Measurements from ENCODE around the gene ANKH. TPM values are rescaled to one million over a fixed set of nuclear protein-coding genes. Genes with fewer than 3 reads are reported as not detected.
A peak's percentile ranks its signal among the peaks of the same experiment; 100 is the strongest.

The ANKH gene
- total and polyA plus RNA-seq, 10 of the 15 experiments (the other 5 are each of a cell fraction or from before 2014, with no cell fraction given) = 2.1 to 43.9 (median 14.4) TPM

DNA sequence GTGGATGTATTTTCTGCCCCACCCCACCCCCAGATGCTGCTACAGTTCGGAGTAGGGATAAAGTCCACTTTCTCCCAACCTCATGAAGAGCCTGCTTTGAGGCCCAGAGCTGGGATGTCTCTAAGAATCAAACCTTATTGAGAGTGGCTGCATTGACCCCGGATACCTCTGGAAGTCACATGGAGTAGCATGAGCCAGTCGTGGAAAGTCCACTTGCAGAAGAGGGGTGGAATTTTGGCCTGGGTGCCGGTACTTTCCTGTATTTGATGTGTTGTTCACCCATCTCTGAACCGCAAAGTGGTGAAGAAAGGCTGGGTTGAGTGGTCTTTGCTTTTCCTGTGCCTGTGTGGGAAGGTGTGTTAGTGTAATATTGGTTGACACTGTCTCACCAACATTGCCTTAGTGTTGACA is 203.4 kb downstream of the ANKH start (continued):
- TF ChIP-seq, protein P1, sequence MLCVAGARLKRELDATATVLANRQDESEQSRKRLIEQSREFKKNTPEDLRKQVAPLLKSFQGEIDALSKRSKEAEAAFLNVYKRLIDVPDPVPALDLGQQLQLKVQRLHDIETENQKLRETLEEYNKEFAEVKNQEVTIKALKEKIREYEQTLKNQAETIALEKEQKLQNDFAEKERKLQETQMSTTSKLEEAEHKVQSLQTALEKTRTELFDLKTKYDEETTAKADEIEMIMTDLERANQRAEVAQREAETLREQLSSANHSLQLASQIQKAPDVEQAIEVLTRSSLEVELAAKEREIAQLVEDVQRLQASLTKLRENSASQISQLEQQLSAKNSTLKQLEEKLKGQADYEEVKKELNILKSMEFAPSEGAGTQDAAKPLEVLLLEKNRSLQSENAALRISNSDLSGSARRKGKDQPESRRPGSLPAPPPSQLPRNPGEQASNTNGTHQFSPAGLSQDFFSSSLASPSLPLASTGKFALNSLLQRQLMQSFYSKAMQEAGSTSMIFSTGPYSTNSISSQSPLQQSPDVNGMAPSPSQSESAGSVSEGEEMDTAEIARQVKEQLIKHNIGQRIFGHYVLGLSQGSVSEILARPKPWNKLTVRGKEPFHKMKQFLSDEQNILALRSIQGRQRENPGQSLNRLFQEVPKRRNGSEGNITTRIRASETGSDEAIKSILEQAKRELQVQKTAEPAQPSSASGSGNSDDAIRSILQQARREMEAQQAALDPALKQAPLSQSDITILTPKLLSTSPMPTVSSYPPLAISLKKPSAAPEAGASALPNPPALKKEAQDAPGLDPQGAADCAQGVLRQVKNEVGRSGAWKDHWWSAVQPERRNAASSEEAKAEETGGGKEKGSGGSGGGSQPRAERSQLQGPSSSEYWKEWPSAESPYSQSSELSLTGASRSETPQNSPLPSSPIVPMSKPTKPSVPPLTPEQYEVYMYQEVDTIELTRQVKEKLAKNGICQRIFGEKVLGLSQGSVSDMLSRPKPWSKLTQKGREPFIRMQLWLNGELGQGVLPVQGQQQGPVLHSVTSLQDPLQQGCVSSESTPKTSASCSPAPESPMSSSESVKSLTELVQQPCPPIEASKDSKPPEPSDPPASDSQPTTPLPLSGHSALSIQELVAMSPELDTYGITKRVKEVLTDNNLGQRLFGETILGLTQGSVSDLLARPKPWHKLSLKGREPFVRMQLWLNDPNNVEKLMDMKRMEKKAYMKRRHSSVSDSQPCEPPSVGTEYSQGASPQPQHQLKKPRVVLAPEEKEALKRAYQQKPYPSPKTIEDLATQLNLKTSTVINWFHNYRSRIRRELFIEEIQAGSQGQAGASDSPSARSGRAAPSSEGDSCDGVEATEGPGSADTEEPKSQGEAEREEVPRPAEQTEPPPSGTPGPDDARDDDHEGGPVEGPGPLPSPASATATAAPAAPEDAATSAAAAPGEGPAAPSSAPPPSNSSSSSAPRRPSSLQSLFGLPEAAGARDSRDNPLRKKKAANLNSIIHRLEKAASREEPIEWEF (IDR thresholded peaks at IDR 0.05; ENCODE audit: insufficient replicate concordance, low read depth, low read length) = no peak
- TF ChIP-seq DPF2 (IDR thresholded peaks at IDR 0.05) (peak; percentile 74; the same call in 1 of the 2 replicates), IKZF2 (IDR thresholded peaks at IDR 0.05) (peak; percentile 90), MTA2 (IDR thresholded peaks at IDR 0.05; ENCODE audit: low read depth) (peak; percentile 76), RELA (IDR thresholded peaks at IDR 0.05; ENCODE audit: borderline replicate concordance, partially characterized antibody) (no peak), IKZF1 (conservative IDR thresholded peaks at IDR 0.05) (peak; percentile 89), ASH2L (IDR thresholded peaks at IDR 0.05; ENCODE audit: borderline replicate concordance, low read depth) (no peak), SKIL (IDR thresholded peaks at IDR 0.05; ENCODE audit: low read depth, poor library complexity, severe bottlenecking) (peak; percentile 33), NBN (IDR thresholded peaks at IDR 0.05) (0 out of 2 replicates have a peak, but pooled peaks have one; percentile 20), FOXM1 (IDR thresholded peaks at IDR 0.05; ENCODE audit: low read depth, low read length) (peak; percentile 39; the same call in 1 of the 2 replicates), RUNX3 (IDR thresholded peaks at IDR 0.05; ENCODE audit: low read length) (peak; percentile 97), ZNF687 (IDR thresholded peaks at IDR 0.05) (peak; percentile 50; the same call in 1 of the 2 replicates), EED (IDR thresholded peaks at IDR 0.05; ENCODE audit: low read depth) (peak; percentile 78)
- TF ChIP-seq, protein P2, sequence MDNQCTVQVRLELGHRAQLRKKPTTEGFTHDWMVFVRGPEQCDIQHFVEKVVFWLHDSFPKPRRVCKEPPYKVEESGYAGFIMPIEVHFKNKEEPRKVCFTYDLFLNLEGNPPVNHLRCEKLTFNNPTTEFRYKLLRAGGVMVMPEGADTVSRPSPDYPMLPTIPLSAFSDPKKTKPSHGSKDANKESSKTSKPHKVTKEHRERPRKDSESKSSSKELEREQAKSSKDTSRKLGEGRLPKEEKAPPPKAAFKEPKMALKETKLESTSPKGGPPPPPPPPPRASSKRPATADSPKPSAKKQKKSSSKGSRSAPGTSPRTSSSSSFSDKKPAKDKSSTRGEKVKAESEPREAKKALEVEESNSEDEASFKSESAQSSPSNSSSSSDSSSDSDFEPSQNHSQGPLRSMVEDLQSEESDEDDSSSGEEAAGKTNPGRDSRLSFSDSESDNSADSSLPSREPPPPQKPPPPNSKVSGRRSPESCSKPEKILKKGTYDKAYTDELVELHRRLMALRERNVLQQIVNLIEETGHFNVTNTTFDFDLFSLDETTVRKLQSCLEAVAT (IDR thresholded peaks at IDR 0.05) = peak; percentile 61
- TF ChIP-seq, protein P3, sequence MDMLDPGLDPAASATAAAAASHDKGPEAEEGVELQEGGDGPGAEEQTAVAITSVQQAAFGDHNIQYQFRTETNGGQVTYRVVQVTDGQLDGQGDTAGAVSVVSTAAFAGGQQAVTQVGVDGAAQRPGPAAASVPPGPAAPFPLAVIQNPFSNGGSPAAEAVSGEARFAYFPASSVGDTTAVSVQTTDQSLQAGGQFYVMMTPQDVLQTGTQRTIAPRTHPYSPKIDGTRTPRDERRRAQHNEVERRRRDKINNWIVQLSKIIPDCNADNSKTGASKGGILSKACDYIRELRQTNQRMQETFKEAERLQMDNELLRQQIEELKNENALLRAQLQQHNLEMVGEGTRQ (IDR thresholded peaks at IDR 0.05; ENCODE audit: borderline replicate concordance, low read depth, low read length) = no peak; the same call in 1 of the 2 replicates

All from GM12878 (cell line).